Prostate gland (tissue), 2 donors: ENCODE measurements around the gene TMEM106B. TPM values are rescaled to one million over a fixed set of nuclear protein-coding genes. Genes with fewer than 3 reads are reported as not detected.
A peak's percentile ranks its signal among the peaks of the same experiment; 100 is the strongest.

Experiments
- DNase-seq: peaks from one replicate; pipeline ENCODE4 v3.0.0-alpha.2; 2019; ENCODE audit warnings: low spot score
- H3K27ac ChIP-seq, 2 donors: fragments of 200-600 bp; sonication (generic); 2 replicates each; pipeline ENCODE4 v1.5.1; 2017 to 2019
- H3K27me3 ChIP-seq: fragments of 200-600 bp; sonication (generic); replicated peaks from 2 replicates; pipeline ENCODE4 v1.5.1; 2019; ENCODE audit not compliant: insufficient read depth
- H3K36me3 ChIP-seq, 2 donors: fragments of 200-600 bp; sonication (generic); 1 replicate in 1 of 2; 2 replicates in 1 of 2; pipeline versions ENCODE4 v1.5.1 to v1.8.1; 2017 to 2019
- H3K4me1 ChIP-seq: fragments of 200-600 bp; sonication (generic); replicated peaks from 2 replicates; pipeline ENCODE4 v1.5.1; 2019
- H3K4me3 ChIP-seq, 2 donors: fragments of 200-600 bp; sonication (generic); 2 replicates each; pipeline ENCODE4 v1.5.1; 2017 to 2019
- H3K9me3 ChIP-seq: fragments of 200-600 bp; sonication (generic); 2 replicates; pipeline ENCODE4 v1.5.1; 2017
- POLR2A ChIP-seq: fragments of 450-650 bp; IDR thresholded peaks from one replicate; pipeline ENCODE4 v1.6.1; 2016; ENCODE audit warnings: antibody characterized with exemption, mild to moderate bottlenecking
- POLR2AphosphoS5 ChIP-seq: sonication (generic); formaldehyde crosslinking; IDR thresholded peaks from one replicate; pipeline ENCODE4 v1.6.1; 2017; ENCODE audit warnings: antibody characterized with exemption
- WGBS: methylation state at CpG from one replicate; pipeline ENCODE4 v1.1.5; 2018; 5-methylcytosine and 5-hydroxymethylcytosine counted together
- intact Hi-C: fragments of 100-400 bp; cut with DNase I; formaldehyde crosslinking; loops from one replicate; pipeline ENCODE4 v1.14.2; 2022
- total RNA-seq, 2 donors: library from RNA; depleted of rRNA; stranded (reverse); fragments of >200 nt; gene quantifications; one replicate each; pipeline ENCODE4 v1.1.0, GENCODE V29; 2016
- TF ChIP-seq, protein P1 (sequence below), 4 experiments: fragments of 200-600 bp in 2 of 4; fragments of 450-650 bp in 2 of 4; sonication (generic) in 2 of 4; IDR thresholded peaks; 1 replicate in 3 of 4; 2 replicates in 1 of 4; pipeline ENCODE4 v1.5.1; 2016 to 2019; ENCODE audit warnings: antibody characterized with exemption in 4 of 4, mild to moderate bottlenecking in 2 of 4, moderate library complexity in 2 of 4

TMEM106B gene
- total RNA-seq, 2 donors from 2014 or later, result 58.5 to 75.5 TPM

DNA sequence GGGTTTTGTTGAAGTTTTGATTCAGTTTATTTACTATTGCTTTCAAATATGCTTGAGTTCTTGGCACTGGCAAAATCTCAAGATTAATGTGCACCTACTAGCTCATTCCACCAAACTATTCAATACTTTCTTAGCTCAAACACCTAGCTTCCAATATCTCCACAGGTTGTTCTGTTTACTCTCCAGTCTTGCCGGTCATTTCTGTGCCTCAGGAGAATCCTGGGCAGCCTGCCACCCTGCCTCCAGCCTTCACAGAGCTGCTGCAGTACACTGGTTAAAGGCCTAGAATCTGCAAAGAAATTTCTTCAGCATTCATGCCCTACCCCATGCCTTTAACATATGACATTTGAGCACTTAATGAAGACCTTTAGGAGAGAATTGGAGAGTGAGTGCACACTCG is 4.0 kb upstream of the TMEM106B start:
- Histone ChIP-seq H3K27me3 (no peaks in the 10 kb centered on the region), H3K4me3 (no peak overlapping the region), H3K27ac (no peak overlapping the region), H3K9me3 (no peaks in the 10 kb centered on the region), H3K4me1 (no peaks in the 10 kb centered on the region), H3K36me3 (no peaks in the 10 kb centered on the region)
- intact Hi-C loops, result no loop called here
- 26% methylated on average over 2 of the region's 2 CpGs for WGBS
- TF ChIP-seq POLR2A (no peak), POLR2AphosphoS5 (no peak)
- TF ChIP-seq, protein P1, sequence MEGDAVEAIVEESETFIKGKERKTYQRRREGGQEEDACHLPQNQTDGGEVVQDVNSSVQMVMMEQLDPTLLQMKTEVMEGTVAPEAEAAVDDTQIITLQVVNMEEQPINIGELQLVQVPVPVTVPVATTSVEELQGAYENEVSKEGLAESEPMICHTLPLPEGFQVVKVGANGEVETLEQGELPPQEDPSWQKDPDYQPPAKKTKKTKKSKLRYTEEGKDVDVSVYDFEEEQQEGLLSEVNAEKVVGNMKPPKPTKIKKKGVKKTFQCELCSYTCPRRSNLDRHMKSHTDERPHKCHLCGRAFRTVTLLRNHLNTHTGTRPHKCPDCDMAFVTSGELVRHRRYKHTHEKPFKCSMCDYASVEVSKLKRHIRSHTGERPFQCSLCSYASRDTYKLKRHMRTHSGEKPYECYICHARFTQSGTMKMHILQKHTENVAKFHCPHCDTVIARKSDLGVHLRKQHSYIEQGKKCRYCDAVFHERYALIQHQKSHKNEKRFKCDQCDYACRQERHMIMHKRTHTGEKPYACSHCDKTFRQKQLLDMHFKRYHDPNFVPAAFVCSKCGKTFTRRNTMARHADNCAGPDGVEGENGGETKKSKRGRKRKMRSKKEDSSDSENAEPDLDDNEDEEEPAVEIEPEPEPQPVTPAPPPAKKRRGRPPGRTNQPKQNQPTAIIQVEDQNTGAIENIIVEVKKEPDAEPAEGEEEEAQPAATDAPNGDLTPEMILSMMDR (IDR thresholded peaks at IDR 0.05), result no peak
- no peak for DNase-seq

DNA sequence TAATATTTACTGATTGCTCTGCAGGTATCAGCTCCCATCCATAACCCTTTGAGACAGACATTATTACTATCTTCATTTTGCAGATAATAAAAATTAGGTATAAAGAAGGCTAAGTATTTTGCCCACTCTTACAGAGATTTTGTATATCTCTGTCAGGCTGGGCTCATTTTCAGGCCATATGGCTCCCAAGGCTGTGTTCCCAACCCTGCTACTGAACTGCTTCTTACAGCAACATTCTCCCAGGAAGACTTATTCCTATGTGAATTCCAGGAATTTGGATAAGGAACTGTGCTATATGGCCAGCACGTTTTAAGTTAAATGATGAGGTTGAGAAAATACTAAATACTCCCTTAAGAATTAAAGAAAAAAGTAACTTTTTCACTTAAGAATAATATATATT is 1.9 kb upstream of the TMEM106B start:
- no peaks in the 10 kb centered on the region for H3K9me3 ChIP-seq
- H3K36me3 ChIP-seq, result no peaks in the 10 kb centered on the region
- 59% methylated on average over 1 of the region's 1 CpG for WGBS
- no peaks in the 10 kb centered on the region for H3K27me3 ChIP-seq
- no peak for DNase-seq
- TF ChIP-seq, protein P1 (IDR thresholded peaks at IDR 0.05), result no peak
- TF ChIP-seq POLR2A, result no peak
- no peak for TF ChIP-seq POLR2AphosphoS5
- no peaks in the 10 kb centered on the region for H3K4me1 ChIP-seq
- no peak overlapping the region for H3K4me3 ChIP-seq
- intact Hi-C loops, result no loop called here
- H3K27ac ChIP-seq, result no peak overlapping the region

- TF ChIP-seq POLR2AphosphoS5, result no peak
- TF ChIP-seq, protein P1 (IDR thresholded peaks at IDR 0.05), result no peak
- no peak for TF ChIP-seq POLR2A
- peak overlapping the region; percentile 74 to 78 for H3K4me3 ChIP-seq
- H3K4me1 ChIP-seq, result no peaks in the 10 kb centered on the region
- no peaks in the 10 kb centered on the region for H3K36me3 ChIP-seq
- H3K27ac ChIP-seq, result peak overlapping the region; percentile 94 to 97
- peak; percentile 20 for DNase-seq
- no peaks in the 10 kb centered on the region for H3K27me3 ChIP-seq
- WGBS, result under 1% methylated on average over 26 of the region's 26 CpGs
- intact Hi-C loops, result loop anchor here (2.0 to 10.0 kb wide), 5 partner anchors 100 to 1266 kb away; partner anchors contain the start of gene THSD7A
- H3K9me3 ChIP-seq, result no peaks in the 10 kb centered on the region
These were observed 678 bp upstream of the TMEM106B start for GRCh38 chr7:12210179-12211053.

GRCh38 chr7:12211711-12212485 is 804 bp downstream of the TMEM106B start:
- Histone ChIP-seq H3K27ac (peak overlapping the region; percentile 94 to 97), H3K27me3 (no peaks in the 10 kb centered on the region), H3K36me3 (no peaks in the 10 kb centered on the region), H3K9me3 (no peaks in the 10 kb centered on the region), H3K4me3 (peak overlapping the region; percentile 74 to 78), H3K4me1 (no peaks in the 10 kb centered on the region)
- TF ChIP-seq, protein P1 (IDR thresholded peaks at IDR 0.05), result no peak
- no peak for TF ChIP-seq POLR2A
- no peak for TF ChIP-seq POLR2AphosphoS5
- 18% methylated on average over 9 of the region's 9 CpGs for WGBS
- no peak for DNase-seq
- intact Hi-C loops, result loop anchor here (2.0 to 10.0 kb wide), 5 partner anchors 101 to 1267 kb away; partner anchors contain the start of gene THSD7A
